GM18907 (cell line): ENCODE results near the gene PES1.
"Not testable (repeated sequence)": the region's sequence is repeated elsewhere in the genome, so short reads cannot be mapped to it uniquely, and the experiment has no call there.

ENCODE experiments used
- ATAC-seq: cut with Tn5 transposase; IDR thresholded peaks from one replicate; pipeline ENCODE4 v1.9.1; 2021; ENCODE audit warnings: mild to moderate bottlenecking, moderate library complexity; ENCODE audit not compliant: unreplicated experiment

The PES1 gene

GRCh38 chr22:30591588-30592359 lies at the start of gene PES1:
Gene PES1, minus strand, starts transcription at chr22:30591910. Its CDS starts 77 bp downstream, at chr22:30591833.
- peak; percentile 92 for ATAC-seq

DNA sequence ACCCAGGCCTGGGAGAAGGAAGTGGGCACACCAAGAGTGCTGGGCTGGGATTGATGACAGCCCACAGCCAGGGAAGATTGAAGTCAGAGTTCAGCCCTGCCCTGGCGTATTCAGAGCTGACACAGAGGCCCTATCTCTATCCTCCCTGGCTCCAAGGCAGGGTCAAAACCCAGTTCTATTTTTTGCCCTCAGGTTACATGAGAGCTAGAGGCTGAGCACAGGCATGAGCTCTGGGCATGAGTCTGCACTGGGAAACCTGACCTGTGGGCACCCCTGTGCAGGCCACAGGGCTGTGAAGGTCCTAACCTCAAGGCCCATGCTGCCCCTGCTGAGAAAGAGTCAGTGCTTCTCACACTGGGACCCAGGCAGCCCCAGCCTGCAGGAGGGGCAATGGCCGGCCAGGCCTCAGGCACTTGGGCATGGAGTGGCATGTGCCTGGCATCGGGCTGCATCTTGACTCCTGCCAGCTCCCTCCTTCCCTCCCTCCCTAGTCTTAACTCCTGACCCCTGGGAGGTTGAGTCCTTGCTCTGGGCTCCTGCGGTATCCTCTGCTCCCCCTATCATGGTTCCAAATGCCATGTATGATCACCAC lies 49.2 kb upstream of the PES1 start:
- ATAC-seq: no peak

DNA sequence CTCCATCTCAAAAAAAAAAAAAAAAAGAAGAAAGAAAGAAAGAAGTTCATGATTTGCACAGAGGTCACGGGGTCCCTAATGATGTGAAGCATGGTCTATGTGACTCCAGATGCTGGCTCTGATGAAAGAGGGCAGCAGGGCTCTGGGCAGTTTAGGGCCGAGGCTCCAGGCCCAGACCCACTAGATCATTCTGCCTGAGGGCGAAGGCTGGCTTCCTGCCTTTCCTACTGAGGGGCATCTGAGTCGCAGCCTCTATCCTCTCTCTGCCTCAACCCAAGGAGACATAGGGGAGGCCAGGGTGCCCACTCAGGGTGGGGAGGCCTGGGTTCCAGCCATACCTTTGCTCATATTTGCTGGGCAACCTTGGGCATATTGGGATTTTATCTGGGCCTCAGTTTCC lies 48.7 kb upstream of the PES1 start:
- ATAC-seq: no peak

DNA sequence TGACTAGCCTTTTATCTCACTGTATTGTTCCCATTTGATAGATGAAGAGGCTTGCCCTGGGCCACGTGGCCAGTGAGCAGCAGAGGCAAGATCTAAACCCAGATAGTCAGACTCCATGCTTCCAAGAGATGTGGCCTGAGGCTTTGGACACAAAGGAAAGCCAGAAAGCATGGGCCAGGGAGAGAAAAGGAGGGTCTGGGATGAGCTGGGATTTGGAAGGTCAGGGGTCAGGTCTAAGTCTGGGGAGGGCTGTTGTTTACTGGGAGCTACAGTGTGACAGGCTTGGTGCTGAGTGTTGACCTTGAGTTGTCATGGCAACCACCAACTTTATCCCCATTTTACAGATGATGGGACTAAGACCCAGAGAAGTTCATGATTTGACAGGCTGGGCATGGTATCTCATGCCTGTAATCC lies 46.0 kb upstream of the PES1 start:
- no peak for ATAC-seq

DNA sequence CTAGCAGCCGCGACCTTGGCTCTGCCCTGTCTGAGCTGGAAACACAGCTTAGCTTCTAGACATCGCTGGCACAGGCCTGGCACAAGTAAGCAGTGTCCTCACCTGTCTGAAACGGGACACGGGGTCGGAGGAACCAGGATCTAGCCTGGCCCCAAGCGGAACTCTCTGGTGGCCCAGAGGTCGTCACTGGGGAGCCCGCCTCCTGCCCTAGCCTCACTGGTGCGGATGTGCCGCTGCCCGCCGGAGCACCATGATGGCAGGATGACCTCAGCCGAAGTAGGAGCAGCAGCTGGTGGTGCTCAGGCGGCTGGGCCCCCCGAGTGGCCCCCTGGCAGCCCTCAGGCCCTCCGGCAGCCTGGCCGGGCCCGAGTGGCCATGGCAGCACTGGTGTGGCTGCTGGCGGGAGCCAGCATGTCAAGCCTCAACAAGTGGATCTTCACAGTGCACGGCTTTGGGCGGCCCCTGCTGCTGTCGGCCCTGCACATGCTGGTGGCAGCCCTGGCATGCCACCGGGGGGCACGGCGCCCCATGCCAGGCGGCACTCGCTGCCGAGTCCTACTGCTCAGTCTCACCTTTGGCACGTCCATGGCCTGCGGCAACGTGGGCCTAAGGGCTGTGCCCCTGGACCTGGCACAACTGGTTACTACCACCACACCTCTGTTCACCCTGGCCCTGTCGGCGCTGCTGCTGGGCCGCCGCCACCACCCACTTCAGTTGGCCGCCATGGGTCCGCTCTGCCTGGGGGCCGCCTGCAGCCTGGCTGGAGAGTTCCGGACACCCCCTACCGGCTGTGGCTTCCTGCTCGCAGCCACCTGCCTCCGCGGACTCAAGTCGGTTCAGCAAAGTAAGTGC lies 44.7 kb upstream of the PES1 start:
- ATAC-seq: peak; percentile 3

- ATAC-seq: peak; percentile 66
These were observed 43.8 kb upstream of the PES1 start, which contains the start of gene SLC35E4 for GRCh38 chr22:30635273-30636225. Gene SLC35E4, plus strand, starts transcription at chr22:30635781. Its CDS starts 670 bp downstream, at chr22:30636451.

DNA sequence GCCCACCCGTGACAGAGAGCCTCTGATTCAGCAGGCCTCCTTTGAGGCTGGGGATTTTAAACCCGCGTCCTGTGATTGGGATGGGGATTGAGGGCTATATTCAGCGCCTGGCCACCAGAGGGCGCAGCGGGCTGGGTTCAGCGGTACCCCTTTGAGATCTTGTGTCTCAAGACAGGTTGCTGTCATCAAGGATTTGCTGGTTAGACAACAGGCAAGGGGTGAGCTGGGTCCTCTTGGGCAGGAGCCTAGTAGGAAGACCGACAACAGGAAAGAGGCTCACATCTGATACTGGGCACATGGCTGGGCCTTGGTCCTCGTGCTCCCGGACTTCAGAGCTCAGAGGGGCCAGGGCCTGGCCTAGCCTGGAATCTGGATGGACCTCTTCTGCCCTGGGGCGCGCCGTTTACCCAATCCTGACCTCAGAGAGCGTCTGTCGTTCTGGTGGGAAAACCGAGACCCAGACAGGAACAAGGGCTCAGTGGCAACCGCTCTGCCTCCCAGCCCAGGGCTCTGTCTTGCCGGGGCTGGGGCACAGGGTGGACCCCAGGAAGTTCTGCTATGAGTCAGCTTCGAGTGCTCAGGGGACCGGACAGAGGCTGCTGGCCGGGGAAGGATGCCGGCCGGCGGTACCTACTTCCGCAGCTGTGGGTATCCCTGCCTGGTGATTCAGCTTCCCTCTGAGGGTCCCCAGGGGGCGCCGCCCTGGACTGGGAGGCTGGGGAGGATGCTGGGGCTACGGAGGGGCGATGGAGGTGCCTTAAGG lies 42.9 kb upstream of the PES1 start:
- peak; percentile 69 for ATAC-seq

GRCh38 chr22:30631469-30631868 lies 39.8 kb upstream of the PES1 start:
- ATAC-seq: not testable (repeated sequence)

DNA sequence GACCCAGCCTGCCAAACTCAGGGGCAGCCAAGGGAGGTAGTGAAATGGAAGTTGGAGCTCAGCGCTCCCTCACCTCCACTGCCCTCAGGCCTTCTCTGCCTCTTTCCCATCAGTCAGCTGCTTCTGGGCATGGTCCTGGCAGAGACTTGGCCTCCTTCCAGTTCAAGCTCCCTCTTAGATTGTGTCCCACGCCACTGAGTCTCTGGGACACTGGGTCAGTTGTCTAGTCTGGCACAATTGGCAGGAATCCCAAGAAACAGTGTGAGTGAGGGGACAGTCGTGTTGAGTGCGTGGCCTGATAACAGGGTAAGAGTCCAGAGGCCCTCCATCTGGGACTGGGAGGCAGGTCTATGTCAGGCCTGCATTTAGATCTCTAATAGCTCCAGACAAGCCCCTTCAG lies 36.8 kb upstream of the PES1 start:
- no peak for ATAC-seq

- ATAC-seq: no peak
These were observed 35.8 kb upstream of the PES1 start for GRCh38 chr22:30627471-30627870.

GRCh38 chr22:30626413-30626812 lies 34.7 kb upstream of the PES1 start:
- ATAC-seq: no peak

DNA sequence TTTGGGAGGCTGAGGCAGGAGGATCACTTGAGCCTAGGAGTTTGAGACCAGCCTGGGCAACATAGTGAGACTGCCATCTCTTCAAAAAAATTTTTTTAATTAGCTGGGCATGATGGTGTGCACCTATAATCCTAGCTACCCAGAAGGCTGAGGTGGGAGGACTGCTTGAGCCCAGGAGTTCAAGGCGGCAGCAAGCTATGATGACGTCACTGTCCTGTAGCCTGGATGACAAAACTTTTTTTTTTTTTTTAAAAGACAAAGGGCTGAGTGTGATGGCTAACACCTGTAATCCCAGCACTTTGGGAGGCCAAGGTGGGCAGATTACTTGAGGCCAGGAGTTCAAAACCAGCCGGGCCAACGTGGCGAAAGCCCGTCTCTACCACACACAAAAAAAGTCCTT lies 28.2 kb upstream of the PES1 start:
- ATAC-seq: not testable (repeated sequence)

DNA sequence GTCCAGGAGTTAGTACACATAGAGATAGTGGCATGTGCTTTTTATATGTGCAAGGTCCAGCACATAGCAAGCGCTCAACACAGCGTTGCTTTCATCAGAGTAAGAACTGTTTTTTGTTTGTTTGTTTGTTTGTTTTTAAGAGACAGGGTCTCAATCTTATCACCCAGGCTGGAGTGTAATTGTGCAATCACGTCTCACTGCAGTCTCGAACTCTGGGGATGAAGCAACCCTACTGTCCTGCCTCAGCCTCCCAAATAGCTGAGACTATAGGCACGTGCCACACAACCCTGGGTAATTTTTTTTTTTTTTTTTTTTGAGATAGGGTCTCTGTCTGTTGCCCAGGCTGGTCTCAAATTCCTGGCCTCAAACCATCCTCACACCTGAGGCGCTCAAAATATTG lies 26.1 kb upstream of the PES1 start:
- no peak for ATAC-seq

GRCh38 chr22:30615543-30615954 lies 23.8 kb upstream of the PES1 start:
- ATAC-seq: no peak

GRCh38 chr22:30614879-30615278 lies 23.2 kb upstream of the PES1 start:
- ATAC-seq: no peak

DNA sequence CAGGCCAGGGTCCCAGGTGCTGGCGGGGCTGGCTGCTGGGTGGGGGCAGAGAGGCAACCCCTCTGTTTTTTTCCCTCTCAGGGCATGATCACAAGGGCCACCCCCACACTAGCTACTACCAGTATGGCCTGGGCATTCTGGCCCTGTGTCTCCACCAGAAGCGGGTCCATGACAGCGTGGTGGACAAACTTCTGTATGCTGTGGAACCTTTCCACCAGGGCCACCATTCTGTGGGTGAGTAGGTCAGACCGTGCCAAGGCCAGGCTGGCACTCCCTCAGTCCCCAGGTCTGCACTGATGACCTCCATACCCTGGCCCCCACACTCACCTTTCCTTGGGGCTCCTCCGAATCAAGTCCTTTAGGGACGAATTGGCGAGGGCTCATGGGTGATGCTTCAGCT lies 22.6 kb upstream of the PES1 start:
- ATAC-seq: no peak

GRCh38 chr22:30612789-30613188 lies 21.1 kb upstream of the PES1 start:
- no peak for ATAC-seq

DNA sequence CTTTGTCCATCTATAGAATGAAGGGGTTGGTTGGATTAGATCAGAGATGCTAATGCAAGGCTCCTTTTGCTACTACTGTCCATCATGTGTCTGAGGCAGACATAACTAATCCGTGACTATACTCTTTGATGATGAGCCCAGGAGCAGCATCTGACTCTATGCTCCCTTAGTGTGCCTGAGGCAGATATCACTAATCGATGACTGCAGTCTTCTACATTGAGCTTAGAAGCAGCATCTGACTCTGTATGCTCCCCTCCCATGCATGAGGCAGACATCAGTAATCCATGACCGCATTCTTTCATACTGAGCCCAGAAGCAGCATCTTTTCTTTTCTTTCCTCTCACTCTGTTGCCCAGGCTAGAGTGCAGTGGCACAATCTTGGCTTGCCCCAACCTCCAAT lies 19.5 kb upstream of the PES1 start:
- no peak for ATAC-seq

- no peak for ATAC-seq
These were observed 18.6 kb upstream of the PES1 start for GRCh38 chr22:30610299-30610698.
